ENCODE results near the gene AADAC. TPM values are rescaled to one million over a fixed set of nuclear protein-coding genes. Genes with fewer than 3 reads are reported as not detected.

AADAC gene
- total RNA-seq, 2 donors from 2014 or later: 7.3 to 8.0 TPM

- Histone ChIP-seq H3K4me1 (peaks cover 10% of the 10 kb centered on the region), H3K36me3 (replicated peaks in 1 of 2; ENCODE audit: insufficient read depth in 1 of 2, low read depth in 2 of 2) (no peaks in the 10 kb centered on the region), H3K27me3 (no peaks in the 10 kb centered on the region), H3K4me3 (no peak overlapping the region), H3K9me3 (no peaks in the 10 kb centered on the region), H3K27ac (no peak overlapping the region)
- 60 to 61% methylated on average over 5 of the region's 5 CpGs for WGBS, 2 donors
- ATAC-seq (no peak), DNase-seq (peak in 2 of 4 donors; percentile 30 to 38)
- TF ChIP-seq CTCF (IDR thresholded peaks at IDR 0.05) (no peak), POLR2A (IDR thresholded peaks at IDR 0.05) (no peak)
- intact Hi-C loops (cut with DNase I): no loop called here
Measured at GRCh38 chr3:151835751-151836525, 22.0 kb downstream of the AADAC start.

GRCh38 chr3:151837057-151837456, 23.1 kb downstream of the AADAC start:
- H3K4me3 ChIP-seq: no peak overlapping the region
- 29 to 43% methylated on average over 4 of the region's 4 CpGs for WGBS, 2 donors
- H3K27me3 ChIP-seq: no peaks in the 10 kb centered on the region
- TF ChIP-seq POLR2A (IDR thresholded peaks at IDR 0.05) (no peak), CTCF (IDR thresholded peaks at IDR 0.05) (no peak)
- peak; percentile 90 for ATAC-seq
- H3K9me3 ChIP-seq: no peaks in the 10 kb centered on the region
- H3K36me3 ChIP-seq (replicated peaks in 1 of 2; ENCODE audit: insufficient read depth in 1 of 2, low read depth in 2 of 2): no peaks in the 10 kb centered on the region
- peaks cover 10% of the 10 kb centered on the region for H3K4me1 ChIP-seq
- DNase-seq: peak; percentile 29 to 54 (median 48)
- intact Hi-C loops (cut with DNase I): no loop called here
- H3K27ac ChIP-seq: peak overlapping the region in 3 of 4 donors; percentile 2 to 17 (median 8)

GRCh38 chr3:151838574-151839312, 24.8 kb downstream of the AADAC start:
- ATAC-seq (peak; percentile 84), DNase-seq (peak; percentile 62 to 79 (median 75))
- intact Hi-C loops (cut with DNase I): no loop called here
- H3K4me3 ChIP-seq: no peak overlapping the region
- no peaks in the 10 kb centered on the region for H3K9me3 ChIP-seq
- H3K27ac ChIP-seq: no peak overlapping the region
- no peaks in the 10 kb centered on the region for H3K36me3 ChIP-seq (replicated peaks in 1 of 2; ENCODE audit: insufficient read depth in 1 of 2, low read depth in 2 of 2)
- no peak for TF ChIP-seq POLR2A (IDR thresholded peaks at IDR 0.05)
- TF ChIP-seq CTCF (IDR thresholded peaks at IDR 0.05): peak; percentile 41 to 94 (median 85)
- no peaks in the 10 kb centered on the region for H3K27me3 ChIP-seq
- H3K4me1 ChIP-seq: peaks cover 13% of the 10 kb centered on the region
- 48 to 50% methylated on average over 19 of the region's 19 CpGs for WGBS, 2 donors

GRCh38 chr3:151839313-151839631, 25.4 kb downstream of the AADAC start:
- Histone ChIP-seq H3K4me3 (no peak overlapping the region), H3K9me3 (no peaks in the 10 kb centered on the region), H3K4me1 (peaks cover 13% of the 10 kb centered on the region), H3K27ac (no peak overlapping the region), H3K36me3 (replicated peaks in 1 of 2; ENCODE audit: insufficient read depth in 1 of 2, low read depth in 2 of 2) (no peaks in the 10 kb centered on the region), H3K27me3 (no peaks in the 10 kb centered on the region)
- DNase-seq (no peak), ATAC-seq (no peak)
- intact Hi-C loops (cut with DNase I): no loop called here
- TF ChIP-seq POLR2A (IDR thresholded peaks at IDR 0.05) (no peak), CTCF (IDR thresholded peaks at IDR 0.05) (no peak)
- 66 to 79% methylated on average over 1 of the region's 1 CpG for WGBS, 2 donors
